T-helper 22 cell (primary cell): Measurements from ENCODE around the gene ADAMTSL2.

ENCODE experiments used
- DNase-seq: peaks from one replicate; pipeline ENCODE4 v3.0.0-alpha.2; 2020; ENCODE audit warnings: low read depth

ADAMTSL2 gene

DNA sequence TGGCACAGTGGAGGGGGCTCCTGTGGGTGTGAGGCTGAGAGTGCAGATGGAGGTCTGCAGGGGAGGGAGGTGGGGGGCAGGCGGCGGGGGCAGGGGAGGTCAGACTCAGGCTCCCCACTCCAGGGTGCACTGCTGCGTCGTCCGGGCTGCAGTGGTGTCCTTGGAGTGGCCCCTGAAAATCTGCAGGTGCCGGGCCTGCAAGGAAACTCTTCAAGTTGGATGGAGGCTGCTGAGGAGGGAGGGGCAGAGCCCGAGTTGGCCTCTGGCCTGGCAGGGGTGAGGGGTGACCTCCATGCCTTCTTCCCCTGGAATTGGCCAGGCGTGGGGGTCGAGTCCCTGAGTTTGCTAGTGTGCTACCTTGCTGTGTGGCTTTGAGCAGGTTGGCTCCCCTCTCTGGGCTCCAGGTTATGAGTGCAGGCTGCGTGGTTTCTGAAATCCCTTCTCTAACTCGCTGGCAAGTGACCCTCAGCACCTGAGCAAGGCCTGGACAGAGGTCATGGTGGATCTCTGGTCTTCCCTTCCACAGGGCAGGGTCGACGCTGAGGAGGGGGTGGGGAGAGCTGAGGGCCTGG is 888 bp downstream of the ADAMTSL2 start:
- DNase-seq: no peak

DNA sequence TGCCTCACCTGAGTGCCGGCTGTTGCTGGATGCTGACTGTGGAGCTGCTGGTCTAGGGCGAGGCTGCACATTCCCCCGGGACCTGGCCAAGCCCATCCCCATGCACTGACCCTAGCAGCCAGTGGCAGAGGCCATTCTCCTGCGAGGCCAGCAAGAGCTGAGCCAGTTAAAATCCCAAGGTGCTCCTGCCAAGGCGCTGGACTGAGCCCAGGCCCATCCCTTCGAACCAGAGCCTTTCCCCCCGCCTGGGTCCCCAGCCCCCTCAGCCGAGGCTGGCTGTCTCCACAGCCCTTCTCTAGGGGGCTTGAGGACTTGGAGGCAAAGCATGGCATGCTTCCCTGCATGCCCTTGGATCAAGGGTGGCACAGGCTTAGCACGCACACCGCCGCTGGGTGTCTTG is 1.6 kb downstream of the ADAMTSL2 start:
- no peak for DNase-seq

DNA sequence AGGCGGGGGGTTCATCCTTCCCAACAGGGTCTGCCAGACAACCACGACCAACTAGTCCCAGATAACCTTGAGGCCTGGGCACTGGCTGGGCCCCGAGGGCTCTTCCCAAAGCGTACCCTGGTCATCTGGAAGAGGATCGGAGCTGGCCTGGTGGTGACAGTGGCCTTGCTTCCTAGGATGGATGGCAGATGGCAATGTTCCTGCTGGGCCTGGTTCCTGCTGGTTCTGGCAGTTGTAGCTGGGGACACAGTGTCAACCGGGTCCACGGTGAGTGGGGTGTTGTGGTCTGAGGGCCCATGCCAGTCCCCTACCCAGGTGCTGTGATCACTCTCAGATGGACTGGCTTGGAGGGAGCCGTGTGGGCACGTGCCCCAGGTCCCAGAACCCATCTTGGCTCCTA is 2.0 kb downstream of the ADAMTSL2 start:
- DNase-seq: no peak

- DNase-seq: no peak
These were observed 2.8 kb downstream of the ADAMTSL2 start for GRCh38 chr9:133537257-133537656.

GRCh38 chr9:133538176-133538575 is 3.7 kb downstream of the ADAMTSL2 start:
- no peak for DNase-seq

GRCh38 chr9:133538851-133539833 is 4.6 kb downstream of the ADAMTSL2 start:
- DNase-seq: no peak

DNA sequence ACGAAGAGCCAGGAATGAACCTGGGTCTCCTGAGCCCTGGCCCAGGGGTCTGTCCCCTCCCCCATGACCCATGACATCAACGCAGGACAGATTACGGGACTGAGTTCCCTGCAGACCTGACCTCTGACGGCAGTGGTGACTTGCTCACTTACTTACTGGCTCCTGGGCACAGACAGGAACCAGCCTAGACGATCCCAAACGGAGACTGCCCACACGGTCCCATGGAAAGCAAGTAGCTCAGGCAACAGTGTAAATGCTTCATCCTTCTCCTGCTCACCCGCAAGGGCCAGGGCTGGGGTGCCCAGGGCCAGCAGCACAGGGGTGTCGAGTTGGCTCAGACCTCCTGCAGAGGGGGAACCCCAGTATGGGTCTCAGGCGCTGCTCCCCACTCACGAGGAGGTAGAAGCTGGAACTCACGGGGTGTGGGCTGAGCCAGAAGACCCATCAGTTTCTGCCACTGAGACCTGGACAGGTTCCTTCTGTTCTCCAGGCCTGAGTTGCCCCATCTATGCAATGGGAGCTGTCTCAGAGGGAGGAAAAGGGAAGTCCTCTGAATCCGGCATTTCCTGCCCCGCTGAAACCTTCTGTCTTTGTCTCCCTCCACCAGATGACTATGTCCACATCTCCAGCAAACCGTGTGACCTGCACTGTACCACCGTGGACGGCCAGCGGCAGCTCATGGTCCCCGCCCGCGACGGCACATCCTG is 5.6 kb downstream of the ADAMTSL2 start:
- no peak for DNase-seq

DNA sequence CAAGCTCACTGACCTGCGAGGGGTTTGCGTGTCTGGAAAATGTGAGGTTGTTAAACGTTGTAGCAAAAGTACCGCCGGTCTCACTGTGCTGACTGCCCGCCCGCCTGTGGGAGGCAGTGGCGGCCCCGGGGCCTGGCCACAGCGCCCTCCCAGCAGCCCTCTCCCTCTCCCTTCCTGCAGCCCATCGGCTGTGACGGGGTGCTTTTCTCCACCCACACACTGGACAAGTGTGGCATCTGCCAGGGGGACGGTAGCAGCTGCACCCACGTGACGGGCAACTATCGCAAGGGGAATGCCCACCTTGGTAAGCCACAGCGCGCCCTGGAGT is 6.2 kb downstream of the ADAMTSL2 start:
- no peak for DNase-seq

DNA sequence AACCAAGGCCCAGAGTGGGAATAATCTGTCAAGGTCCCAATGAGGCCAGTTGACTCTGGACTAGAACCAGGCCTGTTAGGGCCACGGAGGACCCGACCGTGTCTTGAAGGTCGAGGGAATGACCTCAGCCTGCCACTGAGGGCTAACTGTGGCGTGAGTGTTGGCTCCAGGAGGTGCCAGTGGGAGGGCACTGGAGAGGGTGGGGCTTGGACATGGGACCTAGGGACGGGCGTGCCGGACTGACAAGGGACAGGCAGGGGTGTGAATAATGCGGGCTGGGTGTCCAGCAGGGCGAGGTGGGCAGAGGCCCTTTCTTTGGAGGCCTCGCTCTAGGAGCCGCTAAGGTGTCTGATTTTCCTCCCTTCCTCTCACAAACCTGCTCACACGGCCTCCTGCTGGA is 7.5 kb downstream of the ADAMTSL2 start:
- no peak for DNase-seq

DNA sequence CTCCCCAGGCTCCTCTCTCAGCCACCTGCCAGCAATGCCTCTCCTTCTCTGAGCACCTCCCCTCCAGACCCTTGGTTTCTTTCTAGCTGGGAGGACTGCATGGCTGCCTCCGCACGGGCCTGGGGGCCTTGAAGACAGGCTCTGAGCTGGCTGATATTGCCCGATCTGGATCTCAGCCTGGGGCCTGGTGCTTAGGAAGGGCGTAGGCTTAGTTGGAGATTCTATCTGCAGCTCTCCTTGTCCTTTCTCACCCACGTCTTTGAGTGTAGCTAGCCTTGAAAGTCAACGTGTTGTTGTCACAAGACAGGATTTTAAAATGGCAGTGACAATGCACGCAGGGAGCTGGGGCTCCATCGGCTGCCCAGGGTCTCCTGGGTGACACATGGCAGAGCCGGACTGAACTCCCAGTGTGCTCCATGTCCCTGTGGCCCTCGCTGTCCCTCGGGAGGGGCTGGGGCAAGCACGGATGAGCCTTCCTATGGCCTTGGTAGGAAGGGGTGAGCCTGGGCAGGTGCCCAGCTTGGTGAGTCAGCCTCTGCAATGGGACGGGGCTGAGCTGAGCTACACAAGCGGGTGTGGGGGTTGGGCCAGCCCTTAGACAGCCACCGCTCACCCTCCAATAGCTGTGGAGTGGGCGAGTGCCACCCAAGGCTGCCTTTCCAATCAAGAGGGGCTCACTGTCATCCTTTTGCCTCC is 9.4 kb downstream of the ADAMTSL2 start:
- no peak for DNase-seq

- no peak for DNase-seq
These were observed 11.2 kb downstream of the ADAMTSL2 start for GRCh38 chr9:133545494-133546286.

DNA sequence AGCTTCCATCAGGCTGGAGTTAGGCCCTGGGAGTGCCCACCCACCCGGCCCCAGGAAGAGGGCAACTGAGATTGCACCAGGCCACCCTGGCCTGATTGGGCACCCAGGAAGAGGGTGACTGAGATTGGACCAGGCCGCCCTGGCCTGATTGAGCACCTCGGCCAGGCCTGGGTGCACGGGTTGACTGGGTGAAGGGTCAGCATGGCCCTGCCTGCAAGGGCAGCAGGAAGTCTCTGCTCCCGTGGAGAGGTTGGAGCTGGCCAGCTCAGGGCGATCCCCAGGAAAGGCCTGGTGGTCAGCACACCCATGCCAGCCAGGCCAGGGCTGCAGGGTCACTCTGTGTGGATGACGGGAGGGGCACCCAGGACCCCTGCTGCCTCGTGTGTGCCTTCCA is 11.8 kb downstream of the ADAMTSL2 start:
- DNase-seq: no peak

DNA sequence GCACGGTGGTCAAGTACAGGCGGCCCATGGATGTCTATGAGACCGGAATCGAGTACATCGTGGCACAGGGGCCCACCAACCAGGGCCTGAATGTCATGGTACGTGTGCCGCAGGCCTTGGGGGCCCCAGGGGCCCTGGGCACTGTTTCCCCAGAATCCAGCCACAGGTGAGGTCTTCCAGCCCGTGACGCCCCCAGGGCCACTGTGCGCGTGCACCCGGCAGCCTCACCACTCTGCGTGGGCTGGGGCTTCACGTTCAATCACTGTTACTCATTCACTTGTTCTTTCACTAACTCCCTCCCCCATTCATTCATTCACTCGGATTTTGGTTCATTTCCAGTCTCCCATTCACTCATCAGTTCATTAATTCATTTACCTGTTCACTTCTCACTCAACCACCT is 12.6 kb downstream of the ADAMTSL2 start:
- DNase-seq: no peak

- no peak for DNase-seq
These were observed 16.9 kb downstream of the ADAMTSL2 start for GRCh38 chr9:133551446-133551845.

GRCh38 chr9:133552236-133552635 is 17.7 kb downstream of the ADAMTSL2 start:
- no peak for DNase-seq

DNA sequence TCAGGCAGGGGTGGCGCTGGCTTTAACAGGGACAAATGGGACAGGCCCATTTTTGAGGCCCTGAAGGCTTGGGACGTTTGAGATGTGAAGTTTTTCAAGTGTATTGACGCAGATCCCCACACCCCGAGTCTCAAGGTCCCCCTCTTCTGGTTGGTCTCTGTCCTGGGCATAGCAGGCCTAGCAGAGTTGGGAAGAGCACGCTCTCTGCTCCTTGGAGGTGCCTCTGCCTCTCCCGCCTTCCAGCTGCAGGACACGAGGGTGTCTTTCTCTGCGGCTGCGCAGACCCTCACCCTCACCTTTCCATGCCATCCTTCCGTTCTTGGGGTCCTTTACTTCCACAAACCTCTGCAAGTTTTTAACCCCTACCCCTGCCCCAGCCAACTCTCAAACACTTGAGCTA is 18.6 kb downstream of the ADAMTSL2 start:
- no peak for DNase-seq

DNA sequence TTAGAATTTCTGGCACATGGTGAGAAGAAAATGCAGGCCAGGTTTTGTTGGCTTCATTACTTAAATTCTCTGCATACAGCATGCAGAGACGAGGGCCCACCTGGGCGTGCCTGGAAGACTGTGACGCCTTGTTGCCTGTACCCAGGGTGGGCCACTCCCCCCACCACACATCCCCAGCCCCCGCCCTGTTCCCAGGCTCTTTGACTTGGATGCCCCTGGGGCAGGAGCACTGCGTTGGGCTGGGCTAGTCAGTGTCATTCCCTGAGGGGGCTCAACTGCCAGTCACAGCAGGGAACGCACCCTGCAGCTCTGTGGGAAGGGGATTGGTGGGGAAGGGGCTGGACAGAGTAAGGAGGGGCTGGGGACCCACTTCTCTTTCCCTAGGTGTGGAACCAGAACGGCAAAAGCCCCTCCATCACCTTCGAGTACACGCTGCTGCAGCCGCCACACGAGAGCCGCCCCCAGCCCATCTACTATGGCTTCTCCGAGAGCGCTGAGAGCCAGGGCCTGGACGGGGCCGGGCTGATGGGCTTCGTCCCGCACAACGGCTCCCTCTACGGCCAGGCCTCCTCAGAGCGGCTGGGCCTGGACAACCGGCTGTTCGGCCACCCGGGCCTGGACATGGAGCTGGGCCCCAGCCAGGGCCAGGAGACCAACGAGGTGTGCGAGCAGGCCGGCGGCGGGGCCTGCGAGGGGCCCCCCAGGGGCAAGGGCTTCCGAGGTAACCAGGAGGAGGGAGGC is 19.6 kb downstream of the ADAMTSL2 start:
- no peak for DNase-seq

GRCh38 chr9:133554729-133555128 is 20.2 kb downstream of the ADAMTSL2 start:
- no peak for DNase-seq

DNA sequence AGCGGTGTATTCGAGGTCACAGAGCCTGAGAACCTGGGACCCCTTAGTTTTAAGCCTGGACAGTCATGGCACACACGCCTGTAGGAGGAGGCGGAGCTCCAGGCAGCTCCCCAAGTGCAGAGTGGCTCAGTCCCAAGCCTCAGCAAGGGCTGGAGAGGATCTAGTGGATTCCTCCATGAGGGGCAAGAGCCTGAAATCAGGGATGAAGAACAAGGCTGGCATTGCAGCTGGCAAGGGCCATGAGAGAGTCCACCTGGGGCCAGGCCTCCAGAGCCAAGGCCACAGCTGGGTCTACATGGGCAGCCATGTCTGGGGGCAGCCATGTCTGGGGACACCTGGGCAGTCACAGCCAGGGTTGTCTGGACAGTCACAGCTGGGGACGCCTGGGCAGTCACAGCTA is 21.9 kb downstream of the ADAMTSL2 start:
- no peak for DNase-seq

DNA sequence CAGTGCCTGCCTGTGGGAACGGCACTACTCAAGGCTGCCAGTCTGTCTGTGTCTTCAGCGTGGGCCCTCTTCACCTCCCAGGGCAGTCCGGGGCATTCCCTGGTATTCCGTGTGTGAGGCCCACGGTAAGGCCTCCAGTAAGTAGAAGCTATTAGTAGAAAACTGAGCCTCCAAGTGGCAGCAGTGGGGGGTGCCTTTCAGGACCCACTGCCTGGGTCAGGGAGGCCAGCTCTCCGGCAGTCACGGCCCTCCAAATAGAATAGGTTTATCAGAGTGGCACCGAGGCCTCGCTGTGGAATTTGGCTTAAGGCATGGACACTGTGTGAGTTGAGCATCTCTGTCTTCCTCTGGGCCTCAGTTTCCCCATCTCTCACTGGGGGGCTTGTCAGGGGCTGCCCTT is 23.1 kb downstream of the ADAMTSL2 start:
- no peak for DNase-seq
